Mesendoderm (in vitro differentiated cells): ENCODE measurements around the gene DST.

Source experiments
- DNase-seq: peaks from one replicate; pipeline ENCODE4 v3.0.0; 2013
- H2AK5ac ChIP-seq: 2 replicates; pipeline ENCODE4 v1.6.1; 2013; ENCODE audit warnings: low read length, inconsistent platforms
- H2BK120ac ChIP-seq: 2 replicates; pipeline ENCODE4 v1.6.1; 2013; ENCODE audit warnings: low read depth, mild to moderate bottlenecking, low read length, moderate library complexity, mixed read lengths
- H2BK15ac ChIP-seq: replicated peaks from 2 replicates; pipeline ENCODE4 v1.6.1; 2013; ENCODE audit warnings: low read depth, mild to moderate bottlenecking, moderate library complexity
- H2BK5ac ChIP-seq: 2 replicates; pipeline ENCODE4 v1.6.1; 2013; ENCODE audit warnings: low read length, inconsistent platforms
- H3K18ac ChIP-seq: 2 replicates; pipeline ENCODE4 v1.6.1; 2013; ENCODE audit warnings: mild to moderate bottlenecking, low read length, mixed read lengths
- H3K23ac ChIP-seq: one replicate; pipeline ENCODE4 v1.6.1; 2013; ENCODE audit warnings: low read length
- H3K27ac ChIP-seq: 2 replicates; pipeline ENCODE4 v1.5.1; 2013; ENCODE audit warnings: low read depth, mild to moderate bottlenecking, inconsistent platforms, low read length, moderate library complexity
- H3K27me3 ChIP-seq: 2 replicates; pipeline ENCODE4 v1.6.1; 2013; ENCODE audit warnings: low read length, control low read depth, mild to moderate bottlenecking, inconsistent platforms; ENCODE audit not compliant: insufficient read depth, poor library complexity
- H3K36me3 ChIP-seq: 2 replicates; pipeline ENCODE4 v1.6.1; 2013; ENCODE audit warnings: low read length, inconsistent platforms; ENCODE audit not compliant: control insufficient read depth, insufficient read depth
- H3K4ac ChIP-seq: one replicate; pipeline ENCODE4 v1.6.1; 2013; ENCODE audit warnings: low read depth, mild to moderate bottlenecking, low read length, moderate library complexity
- H3K4me1 ChIP-seq: 2 replicates; pipeline ENCODE4 v1.6.1; 2013; ENCODE audit warnings: low read depth, low read length, inconsistent platforms; ENCODE audit not compliant: control insufficient read depth
- H3K4me2 ChIP-seq: 2 replicates; pipeline ENCODE4 v1.6.1; 2013; ENCODE audit warnings: low read length
- H3K4me3 ChIP-seq: 2 replicates; pipeline ENCODE4 v1.5.1; 2013; ENCODE audit warnings: mild to moderate bottlenecking, low read length
- H3K56ac ChIP-seq: one replicate; pipeline ENCODE4 v1.6.1; 2013; ENCODE audit warnings: low read length
- H3K79me1 ChIP-seq: 2 replicates; pipeline ENCODE4 v1.6.1; 2013; ENCODE audit warnings: low read length, inconsistent platforms
- H3K79me2 ChIP-seq: 2 replicates; pipeline ENCODE4 v1.6.1; 2013; ENCODE audit warnings: mild to moderate bottlenecking, low read length; ENCODE audit not compliant: control insufficient read depth, insufficient read depth
- H3K9ac ChIP-seq: 2 replicates; pipeline ENCODE4 v1.6.1; 2013; ENCODE audit warnings: low read length, inconsistent platforms
- H4K5ac ChIP-seq: one replicate; pipeline ENCODE4 v1.6.1; 2013; ENCODE audit warnings: low read length
- H4K8ac ChIP-seq: one replicate; pipeline ENCODE4 v1.6.1; 2013; ENCODE audit warnings: low read depth, mild to moderate bottlenecking, control low read depth, low read length, moderate library complexity
- WGBS: extraction: QIAGEN DNeasy Blood & Tissue Kit; methylation state at CpG from one replicate; pipeline ENCODE4 v1.1.7; 2013; ENCODE audit warnings: low lambda C conversion rate, missing lambda C conversion rate; ENCODE audit not compliant: insufficient coverage; ENCODE audit errors: extremely low coverage; 5-methylcytosine and 5-hydroxymethylcytosine counted together

The DST gene

DNA sequence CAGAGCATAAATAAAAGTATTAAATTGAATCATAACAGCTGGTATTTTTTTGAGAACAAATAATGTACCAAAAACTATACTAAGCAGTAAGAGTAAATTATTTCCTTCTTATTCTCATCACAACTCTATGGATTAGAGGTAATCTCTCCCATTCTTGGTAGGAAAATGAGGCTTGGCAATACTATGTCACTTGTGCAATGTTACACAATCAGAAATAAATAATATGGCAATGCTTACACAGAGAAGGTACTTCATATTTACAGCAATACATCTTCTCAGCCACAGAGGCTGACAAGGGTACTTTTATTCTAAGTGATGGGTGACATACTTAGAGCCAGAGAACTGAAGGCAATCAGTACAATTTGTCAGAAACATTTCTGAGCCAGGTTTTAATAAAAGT lies 3.9 kb downstream of the DST start:
- Histone ChIP-seq H3K9ac (no peak overlapping the region), H2BK15ac (no peak overlapping the region), H3K23ac (no peak overlapping the region), H3K4me3 (no peak overlapping the region), H3K27ac (no peak overlapping the region), H3K79me2 (no peaks in the 10 kb centered on the region), H2AK5ac (no peak overlapping the region), H4K8ac (no peak overlapping the region), H3K4ac (no peak overlapping the region), H3K56ac (no peak overlapping the region), H4K5ac (no peak overlapping the region), H3K4me1 (no peaks in the 10 kb centered on the region), H3K36me3 (no peaks in the 10 kb centered on the region), H3K18ac (no peak overlapping the region), H3K27me3 (no peaks in the 10 kb centered on the region), H3K79me1 (no peaks in the 10 kb centered on the region), H3K4me2 (no peak overlapping the region), H2BK120ac (no peak overlapping the region), H2BK5ac (no peak overlapping the region)
- no peak for DNase-seq

DNA sequence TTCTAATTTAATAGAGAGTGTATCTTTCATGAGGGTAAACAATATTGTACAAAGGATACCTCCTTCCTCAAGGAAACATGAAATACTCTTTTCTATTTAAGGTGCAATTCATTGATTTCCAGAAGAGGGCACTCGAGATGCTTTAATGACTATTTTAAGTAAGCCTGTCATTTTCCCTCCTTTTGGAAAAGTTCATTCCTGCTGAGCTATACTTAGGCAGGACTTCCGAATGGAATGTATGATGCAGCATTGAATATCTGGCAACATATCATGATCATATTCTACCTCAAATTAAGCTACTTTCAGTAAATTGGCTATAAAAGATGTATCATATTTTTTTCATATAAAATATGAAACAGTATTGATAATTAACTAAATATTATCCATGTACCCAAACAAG lies 5.0 kb downstream of the DST start:
- no peak overlapping the region for H3K4me3 ChIP-seq
- H3K79me1 ChIP-seq: no peaks in the 10 kb centered on the region
- peak; percentile 71 for DNase-seq

DNA sequence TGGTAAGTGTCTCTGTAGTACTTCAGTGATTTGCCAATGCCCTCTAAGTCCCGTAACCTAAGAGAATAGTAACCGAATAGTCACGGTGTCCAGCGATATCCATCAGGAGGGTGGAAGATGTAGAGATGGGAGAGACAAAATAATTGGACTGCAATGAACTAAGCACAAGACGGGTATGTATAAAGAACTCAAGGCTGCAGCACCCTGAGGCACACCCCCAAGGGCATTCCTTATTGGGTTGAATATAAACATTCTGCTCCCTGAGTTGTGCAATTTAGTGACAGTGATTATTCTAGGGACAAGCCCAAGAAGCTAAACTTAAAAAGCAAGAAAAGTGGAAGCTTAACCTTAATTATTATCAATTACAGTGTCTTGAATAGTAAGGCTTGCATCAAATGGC lies 14.6 kb downstream of the DST start:
- Histone ChIP-seq H3K4me1 (no peaks in the 10 kb centered on the region), H3K27me3 (no peaks in the 10 kb centered on the region), H3K4me2 (no peak overlapping the region), H3K36me3 (peaks cover 4% of the 10 kb centered on the region), H2BK5ac (no peak overlapping the region), H2BK120ac (no peak overlapping the region), H3K18ac (no peak overlapping the region), H3K4me3 (no peak overlapping the region), H3K56ac (no peak overlapping the region), H2AK5ac (no peak overlapping the region), H3K23ac (no peak overlapping the region), H3K9ac (no peak overlapping the region), H3K79me1 (no peaks in the 10 kb centered on the region), H3K27ac (no peak overlapping the region), H4K8ac (no peak overlapping the region), H2BK15ac (no peak overlapping the region), H3K4ac (no peak overlapping the region), H4K5ac (no peak overlapping the region), H3K79me2 (no peaks in the 10 kb centered on the region)
- no CpG with 5 or more reads among the region's 5 CpGs for WGBS
- no peak for DNase-seq

More for the DNA sequence above, 5.0 kb downstream of the DST start:
- Histone ChIP-seq H2AK5ac (no peak overlapping the region), H3K56ac (no peak overlapping the region), H3K27me3 (no peaks in the 10 kb centered on the region), H3K4ac (no peak overlapping the region), H2BK5ac (no peak overlapping the region), H3K27ac (no peak overlapping the region), H3K79me2 (no peaks in the 10 kb centered on the region), H2BK120ac (no peak overlapping the region), H3K36me3 (no peaks in the 10 kb centered on the region), H2BK15ac (no peak overlapping the region), H3K4me1 (no peaks in the 10 kb centered on the region), H3K23ac (no peak overlapping the region), H3K9ac (no peak overlapping the region), H4K5ac (no peak overlapping the region), H4K8ac (no peak overlapping the region), H3K4me2 (no peak overlapping the region), H3K18ac (no peak overlapping the region)
- no CpG with 5 or more reads among the region's 2 CpGs for WGBS

DNA sequence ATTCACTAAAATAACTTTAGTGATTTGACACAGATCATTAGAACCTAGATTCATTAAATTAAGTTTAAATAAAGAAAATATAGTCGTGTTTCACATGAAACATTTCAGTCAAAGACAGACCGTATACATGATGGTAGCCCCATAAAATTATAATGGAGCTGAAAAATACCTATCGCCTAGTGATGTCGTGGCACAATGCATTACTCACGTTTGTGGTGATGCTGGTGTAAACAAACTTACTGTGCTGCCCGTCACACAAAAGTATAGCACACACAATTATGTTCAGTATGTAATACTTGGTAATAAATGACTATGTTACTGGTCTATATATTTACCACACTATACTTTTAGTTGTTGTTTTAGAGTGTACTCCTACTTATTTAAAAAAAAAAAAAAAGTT lies 17.3 kb downstream of the DST start:
- Histone ChIP-seq H3K27me3 (no peaks in the 10 kb centered on the region), H3K36me3 (peaks cover 2% of the 10 kb centered on the region)

DNA sequence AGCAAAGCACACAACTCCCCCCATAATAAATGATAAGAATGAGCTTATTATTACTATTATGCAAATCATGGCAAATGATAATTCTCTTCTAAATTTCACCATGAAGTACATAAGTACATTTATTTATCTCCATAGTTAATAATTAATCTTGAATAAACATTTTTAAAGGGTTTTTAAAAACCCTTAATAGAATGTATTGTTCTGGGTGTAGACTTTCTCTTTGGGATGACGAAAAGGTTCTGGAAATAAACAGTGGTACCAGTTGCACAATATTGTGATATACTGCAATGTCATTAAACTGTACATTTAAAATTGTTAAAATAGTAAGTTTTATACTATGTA lies 18.0 kb downstream of the DST start:
- H3K27ac ChIP-seq: no peak overlapping the region
- no peak overlapping the region for H3K4ac ChIP-seq
- no peaks in the 10 kb centered on the region for H3K79me2 ChIP-seq
- no peak overlapping the region for H2BK15ac ChIP-seq
- H3K36me3 ChIP-seq: peaks cover 2% of the 10 kb centered on the region
- H3K4me1 ChIP-seq: no peaks in the 10 kb centered on the region
- H2BK120ac ChIP-seq: no peak overlapping the region
- no peak overlapping the region for H4K8ac ChIP-seq
- no peak for DNase-seq
- H3K9ac ChIP-seq: no peak overlapping the region
- H2AK5ac ChIP-seq: no peak overlapping the region
- no peak overlapping the region for H2BK5ac ChIP-seq
- no peak overlapping the region for H3K4me3 ChIP-seq
- H3K4me2 ChIP-seq: no peak overlapping the region
- H3K79me1 ChIP-seq: no peaks in the 10 kb centered on the region
- no CpG with 5 or more reads among the region's 1 CpG for WGBS
- H3K27me3 ChIP-seq: no peaks in the 10 kb centered on the region
- no peak overlapping the region for H3K23ac ChIP-seq
- no peak overlapping the region for H3K56ac ChIP-seq
- H3K18ac ChIP-seq: no peak overlapping the region
- H4K5ac ChIP-seq: no peak overlapping the region

More for the DNA sequence above, 17.3 kb downstream of the DST start:
- Histone ChIP-seq H2BK120ac (no peak overlapping the region), H3K4ac (no peak overlapping the region), H2AK5ac (no peak overlapping the region), H3K4me2 (no peak overlapping the region), H3K9ac (no peak overlapping the region), H3K79me1 (no peaks in the 10 kb centered on the region), H3K27ac (no peak overlapping the region), H3K23ac (no peak overlapping the region), H3K4me1 (no peaks in the 10 kb centered on the region), H3K18ac (no peak overlapping the region), H3K4me3 (no peak overlapping the region), H3K56ac (no peak overlapping the region), H2BK15ac (no peak overlapping the region), H3K79me2 (no peaks in the 10 kb centered on the region), H4K8ac (no peak overlapping the region), H2BK5ac (no peak overlapping the region), H4K5ac (no peak overlapping the region)
- WGBS: no CpG with 5 or more reads among the region's 6 CpGs
- no peak for DNase-seq

DNA sequence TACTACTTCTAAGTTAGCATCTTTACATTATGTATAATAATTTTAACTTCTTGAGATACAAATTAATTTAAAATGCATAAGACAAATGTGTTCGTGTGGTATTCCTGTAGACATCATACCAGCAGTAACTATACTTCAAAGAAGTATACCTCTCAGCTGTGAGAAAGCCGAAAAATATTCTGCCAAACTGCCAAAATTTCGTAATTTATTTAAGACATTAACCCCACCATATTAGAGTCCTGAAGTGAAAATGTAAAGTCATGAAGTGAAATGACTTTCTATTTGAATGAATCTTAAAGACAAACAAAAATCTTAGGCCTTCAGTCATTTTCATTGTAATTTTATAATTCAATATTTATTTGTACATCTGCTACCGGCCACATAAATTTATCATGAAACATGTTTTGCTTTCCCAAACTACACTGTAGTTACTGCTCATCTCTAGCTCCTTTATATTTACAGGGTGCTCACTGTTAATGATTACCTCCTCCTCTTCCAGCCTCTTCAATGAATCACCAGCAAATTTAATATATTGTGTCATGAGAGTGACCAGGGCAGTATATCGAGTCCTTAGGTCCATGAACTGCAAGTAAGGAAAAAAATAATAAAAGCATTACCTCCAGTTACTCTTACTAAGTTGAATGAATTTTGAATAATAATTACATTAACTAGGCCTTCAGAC lies 18.5 kb downstream of the DST start:
- no peak overlapping the region for H3K18ac ChIP-seq
- no peak overlapping the region for H4K5ac ChIP-seq
- no peak overlapping the region for H3K27ac ChIP-seq
- H2AK5ac ChIP-seq: no peak overlapping the region
- no peak overlapping the region for H2BK120ac ChIP-seq
- H4K8ac ChIP-seq: no peak overlapping the region
- H3K36me3 ChIP-seq: peaks cover 2% of the 10 kb centered on the region
- no peak for DNase-seq
- no peak overlapping the region for H3K23ac ChIP-seq
- H3K27me3 ChIP-seq: no peaks in the 10 kb centered on the region
- no peak overlapping the region for H2BK5ac ChIP-seq
- no peak overlapping the region for H3K9ac ChIP-seq
- H3K4me1 ChIP-seq: no peaks in the 10 kb centered on the region
- H2BK15ac ChIP-seq: no peak overlapping the region
- WGBS: no CpG with 5 or more reads among the region's 5 CpGs
- no peaks in the 10 kb centered on the region for H3K79me2 ChIP-seq
- H3K4me2 ChIP-seq: no peak overlapping the region
- no peak overlapping the region for H3K4me3 ChIP-seq
- H3K4ac ChIP-seq: no peak overlapping the region
- H3K79me1 ChIP-seq: no peaks in the 10 kb centered on the region
- no peak overlapping the region for H3K56ac ChIP-seq
